ENCODE measurements around the gene ELAVL2. TPM values are rescaled to one million over a fixed set of nuclear protein-coding genes. Genes with fewer than 3 reads are reported as not detected.

ELAVL2 gene
- polyA plus RNA-seq, 1 donor from 2014 or later: 106 TPM

GRCh38 chr9:23801523-23801922 is 24.5 kb downstream of the ELAVL2 start:
- no peak overlapping the region for H3K9ac ChIP-seq (ENCODE audit: low read length)
- no peaks in the 10 kb centered on the region for H3K27me3 ChIP-seq (ENCODE audit: insufficient read depth, low read depth, low read length)
- no peak overlapping the region for H3K4me3 ChIP-seq (ENCODE audit: low read length)
- no peaks in the 10 kb centered on the region for H3K36me3 ChIP-seq (ENCODE audit: insufficient read depth, low read length)
- no peak overlapping the region for H3K4me2 ChIP-seq (ENCODE audit: low read length)
- H3K79me2 ChIP-seq (replicated peaks; ENCODE audit: insufficient read depth, low read length): peaks cover 39% of the 10 kb centered on the region
- H3K9me3 ChIP-seq (ENCODE audit: low read length): no peaks in the 10 kb centered on the region
- H4K20me1 ChIP-seq (ENCODE audit: insufficient read depth): no peaks in the 10 kb centered on the region
- no peak overlapping the region for H2AFZ ChIP-seq (ENCODE audit: low read depth, low read length)
- H3K9me2 ChIP-seq (ENCODE audit: insufficient read depth, low read length): no peaks in the 10 kb centered on the region
- TF ChIP-seq MXI1 (conservative IDR thresholded peaks at IDR 0.05; ENCODE audit: poor library complexity, severe bottlenecking) (no peak), EZH2 (IDR thresholded peaks at IDR 0.05; ENCODE audit: borderline replicate concordance, insufficient read depth, low read length, poor library complexity, severe bottlenecking) (no peak), RAD21 (conservative IDR thresholded peaks at IDR 0.05) (no peak), POLR2AphosphoS5 (IDR thresholded peaks at IDR 0.05) (no peak), EP300 (conservative IDR thresholded peaks at IDR 0.05; ENCODE audit: poor library complexity, severe bottlenecking) (no peak), CTCF (IDR thresholded peaks at IDR 0.05; ENCODE audit: poor library complexity, severe bottlenecking) (no peak), SMC3 (conservative IDR thresholded peaks at IDR 0.05; ENCODE audit: poor library complexity) (no peak), REST (IDR thresholded peaks at IDR 0.05; ENCODE audit: borderline replicate concordance) (no peak)
- no peaks in the 10 kb centered on the region for H3F3A ChIP-seq (ENCODE audit: insufficient read depth, low read length, poor library complexity, severe bottlenecking)
- no peak overlapping the region for H3K27ac ChIP-seq (ENCODE audit: low read length)

- Histone ChIP-seq H3K9me3 (ENCODE audit: low read length) (no peaks in the 10 kb centered on the region), H3K4me3 (ENCODE audit: low read length) (no peak overlapping the region), H3K27ac (ENCODE audit: low read length) (no peak overlapping the region), H3K27me3 (ENCODE audit: insufficient read depth, low read depth, low read length) (no peaks in the 10 kb centered on the region), H3K9me2 (ENCODE audit: insufficient read depth, low read length) (no peaks in the 10 kb centered on the region), H2AFZ (ENCODE audit: low read depth, low read length) (no peak overlapping the region), H3K9ac (ENCODE audit: low read length) (no peak overlapping the region), H3K36me3 (ENCODE audit: insufficient read depth, low read length) (no peaks in the 10 kb centered on the region), H3F3A (ENCODE audit: insufficient read depth, low read length, poor library complexity, severe bottlenecking) (no peaks in the 10 kb centered on the region), H3K79me2 (replicated peaks; ENCODE audit: insufficient read depth, low read length) (peaks cover 32% of the 10 kb centered on the region), H4K20me1 (ENCODE audit: insufficient read depth) (no peaks in the 10 kb centered on the region), H3K4me2 (ENCODE audit: low read length) (no peak overlapping the region)
- TF ChIP-seq TAF1 (IDR thresholded peaks at IDR 0.05; ENCODE audit: low read depth): no peak
- TF ChIP-seq RAD21 (conservative IDR thresholded peaks at IDR 0.05): no peak
- no peak for TF ChIP-seq POLR2AphosphoS5 (IDR thresholded peaks at IDR 0.05)
- TF ChIP-seq EP300 (conservative IDR thresholded peaks at IDR 0.05; ENCODE audit: poor library complexity, severe bottlenecking): no peak
- no peak for TF ChIP-seq SMC3 (conservative IDR thresholded peaks at IDR 0.05; ENCODE audit: poor library complexity)
- TF ChIP-seq MXI1 (conservative IDR thresholded peaks at IDR 0.05; ENCODE audit: poor library complexity, severe bottlenecking): no peak
- no peak for TF ChIP-seq CTCF (IDR thresholded peaks at IDR 0.05; ENCODE audit: poor library complexity, severe bottlenecking)
- TF ChIP-seq REST (IDR thresholded peaks at IDR 0.05; ENCODE audit: borderline replicate concordance): no peak
- TF ChIP-seq EZH2 (IDR thresholded peaks at IDR 0.05; ENCODE audit: borderline replicate concordance, insufficient read depth, low read length, poor library complexity, severe bottlenecking): no peak
Observed at GRCh38 chr9:23799521-23799920, 26.5 kb downstream of the ELAVL2 start.
